GM21390 (cell line): ENCODE measurements around the gene PPIL1.

ENCODE experiments used
- ATAC-seq: cut with Tn5 transposase; IDR thresholded peaks from one replicate; pipeline ENCODE4 v1.9.1; 2021; ENCODE audit not compliant: unreplicated experiment

PPIL1 gene

DNA sequence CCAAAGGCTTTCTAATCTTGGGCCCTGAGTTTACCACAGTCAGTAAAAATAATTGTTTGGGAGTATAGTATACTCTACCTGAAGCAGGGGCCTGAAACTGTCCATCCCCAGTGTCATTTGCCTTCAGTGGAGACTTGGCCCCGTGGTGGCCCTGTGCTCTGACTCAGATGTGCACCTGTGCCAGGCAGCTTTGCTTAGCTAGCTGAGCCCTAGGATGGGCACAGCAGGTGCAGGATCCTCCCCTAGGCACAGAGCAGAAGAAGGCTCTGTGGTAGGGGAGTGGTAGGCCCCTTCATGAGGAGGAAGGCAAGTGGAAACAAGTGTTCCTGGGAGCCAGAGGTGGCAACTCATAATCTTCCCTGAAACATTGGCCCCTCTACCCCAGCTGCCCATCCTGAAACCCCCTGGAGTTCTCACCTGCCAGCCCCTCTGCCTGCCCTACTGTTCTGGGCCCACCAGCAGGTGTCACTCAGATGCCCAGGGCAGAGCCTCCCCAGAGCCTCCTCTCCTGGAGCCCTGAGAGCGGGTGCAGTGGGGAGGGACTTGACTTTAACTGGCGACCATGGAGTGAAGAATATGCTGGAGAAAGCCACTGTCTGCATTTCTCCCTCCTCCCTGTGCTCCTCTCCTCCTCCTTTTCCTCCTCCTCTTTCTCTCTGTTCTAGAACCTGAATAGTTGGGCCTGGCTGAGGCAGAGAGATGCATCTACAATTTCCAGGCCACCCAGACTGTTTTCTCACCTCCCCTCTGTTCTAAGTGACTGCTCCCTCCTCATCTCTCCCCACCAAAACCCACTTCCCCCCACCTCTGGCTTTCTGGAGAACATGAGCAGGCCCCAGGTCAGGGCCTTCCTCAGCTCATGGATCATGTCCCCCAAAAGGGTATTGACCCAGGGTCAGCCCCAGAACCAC, 38.2 kb downstream of the PPIL1 start:
- no peak for ATAC-seq

DNA sequence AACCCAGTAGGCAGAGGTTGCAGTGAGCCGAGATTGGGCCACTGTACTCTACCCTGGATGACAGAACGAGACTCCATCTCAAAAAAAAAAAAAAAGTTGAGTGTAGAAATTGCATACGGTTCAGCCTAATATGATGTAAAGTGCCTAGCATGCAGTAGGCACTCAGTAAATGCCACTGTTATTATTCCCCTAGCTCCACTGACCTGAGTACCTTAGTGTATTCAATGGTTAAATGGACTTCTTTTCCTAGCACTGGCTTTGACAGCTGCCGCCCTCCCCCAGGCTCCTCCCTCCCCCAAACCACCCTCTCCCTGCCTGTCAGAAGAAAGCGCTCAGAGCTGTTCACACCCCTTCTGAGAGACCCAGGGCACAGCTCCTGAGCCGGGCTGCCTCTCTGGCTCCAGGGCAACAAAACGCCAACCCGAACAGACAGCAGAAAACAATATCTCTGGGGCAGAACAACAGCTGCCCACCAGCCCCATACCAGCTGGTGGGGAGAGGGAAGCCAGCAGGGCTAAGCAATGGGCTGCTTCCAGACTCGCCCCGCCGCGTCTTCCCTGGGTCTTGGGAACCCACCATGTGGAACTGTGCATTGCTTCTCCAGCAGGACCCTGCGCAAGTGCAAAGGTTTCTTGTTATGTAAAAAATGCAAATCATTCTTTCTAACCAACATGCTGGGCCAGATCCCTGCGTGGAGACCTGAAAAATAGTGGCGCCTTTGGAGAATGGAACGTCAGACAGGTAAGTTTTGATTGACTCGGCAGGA, 39.8 kb downstream of the PPIL1 start:
- no peak for ATAC-seq

DNA sequence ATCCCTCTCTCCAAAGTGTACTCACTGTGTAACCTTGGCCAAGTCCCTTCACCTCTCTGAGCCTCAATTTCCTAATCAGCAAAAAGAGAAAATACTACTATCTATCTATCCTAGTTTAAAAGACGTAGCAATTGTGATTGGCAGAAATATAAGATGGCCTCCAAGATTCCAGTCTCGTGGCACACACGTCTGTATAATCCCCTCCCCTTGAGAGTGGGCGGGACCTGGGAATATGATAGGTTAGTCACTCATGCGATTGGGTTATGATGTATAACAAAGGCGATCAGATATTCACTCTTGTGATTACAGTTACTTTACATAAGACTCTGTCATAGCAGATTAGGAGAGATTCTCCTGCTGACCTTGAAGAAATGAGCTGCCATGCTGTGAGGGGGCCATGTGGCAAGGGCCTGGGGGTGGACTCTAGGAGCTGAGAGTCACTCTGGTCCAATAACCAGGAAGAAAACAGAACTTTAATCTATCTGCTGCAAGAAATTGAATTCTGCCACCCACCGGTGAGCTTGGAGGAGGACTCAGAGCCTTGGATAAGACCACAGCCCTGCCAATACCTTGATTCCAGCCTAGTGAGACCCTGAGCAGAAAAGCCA, 41.3 kb downstream of the PPIL1 start:
- no peak for ATAC-seq

DNA sequence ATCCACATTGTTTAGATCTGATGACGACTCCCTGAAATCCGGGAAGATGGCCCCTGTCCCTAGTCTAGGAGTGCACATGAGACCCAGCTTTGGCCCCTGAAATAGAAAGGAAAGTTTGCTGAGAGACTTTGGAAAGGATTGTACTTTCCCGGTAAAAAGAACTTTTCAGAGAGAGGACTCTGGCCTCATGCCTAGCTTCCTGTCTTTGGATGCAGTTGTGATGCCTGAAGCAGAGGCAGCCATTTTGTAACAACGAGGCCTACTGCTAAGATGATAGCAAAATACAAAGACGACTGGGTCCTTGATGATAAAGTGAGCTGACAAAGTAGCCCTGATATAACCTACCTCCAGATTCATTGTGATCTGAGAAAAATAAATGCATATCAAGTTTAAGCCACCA, 42.3 kb downstream of the PPIL1 start:
- no peak for ATAC-seq

DNA sequence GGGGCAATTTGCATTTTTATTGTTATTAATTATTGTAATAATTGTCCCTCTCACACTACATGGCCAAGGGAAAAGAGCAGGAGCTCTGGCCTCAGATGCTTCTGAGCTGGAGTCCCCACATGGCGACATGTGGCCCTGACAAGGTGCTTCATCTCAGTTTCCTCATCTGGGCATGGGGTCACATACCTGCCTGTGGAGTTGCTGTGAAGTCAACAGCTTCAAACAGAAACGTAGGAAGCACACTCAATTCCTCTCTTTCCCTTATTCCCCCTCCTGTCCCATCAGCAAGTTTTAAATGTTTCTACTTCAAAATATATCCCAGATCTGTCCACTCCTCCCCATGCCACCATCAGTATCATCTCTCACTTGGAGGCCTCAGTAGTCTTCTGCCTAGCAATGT, 44.0 kb downstream of the PPIL1 start:
- ATAC-seq, result no peak

DNA sequence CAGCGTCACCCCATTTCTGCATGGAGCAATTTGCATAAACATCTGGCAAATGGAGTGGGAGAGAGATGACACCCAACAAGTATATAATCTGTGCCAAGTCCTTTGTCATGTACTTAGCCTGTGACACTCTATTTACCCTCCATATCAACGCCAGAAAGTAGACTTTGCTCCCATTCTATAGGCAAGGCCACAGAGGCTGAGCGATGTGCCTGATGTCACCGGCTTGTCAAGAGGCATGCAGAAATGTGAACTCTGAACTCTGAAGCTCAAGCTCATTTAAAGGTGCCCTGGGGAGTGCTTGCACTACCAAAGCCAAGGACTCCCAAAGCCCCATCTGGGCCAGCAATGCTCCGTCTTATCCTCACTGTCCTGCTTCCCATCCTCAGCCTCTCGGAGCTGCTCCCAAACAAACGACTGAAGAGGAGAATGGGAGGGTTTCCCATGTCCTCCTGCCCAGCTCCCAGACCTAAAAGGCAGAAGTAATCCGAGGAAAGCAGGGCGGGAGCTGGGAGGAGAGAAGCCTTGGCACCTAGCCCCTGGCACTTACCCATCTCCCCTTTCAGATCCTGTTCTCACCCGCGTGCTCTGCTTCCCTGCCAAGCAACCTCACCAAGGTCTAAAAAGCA, 44.6 kb downstream of the PPIL1 start:
- ATAC-seq, result no peak

DNA sequence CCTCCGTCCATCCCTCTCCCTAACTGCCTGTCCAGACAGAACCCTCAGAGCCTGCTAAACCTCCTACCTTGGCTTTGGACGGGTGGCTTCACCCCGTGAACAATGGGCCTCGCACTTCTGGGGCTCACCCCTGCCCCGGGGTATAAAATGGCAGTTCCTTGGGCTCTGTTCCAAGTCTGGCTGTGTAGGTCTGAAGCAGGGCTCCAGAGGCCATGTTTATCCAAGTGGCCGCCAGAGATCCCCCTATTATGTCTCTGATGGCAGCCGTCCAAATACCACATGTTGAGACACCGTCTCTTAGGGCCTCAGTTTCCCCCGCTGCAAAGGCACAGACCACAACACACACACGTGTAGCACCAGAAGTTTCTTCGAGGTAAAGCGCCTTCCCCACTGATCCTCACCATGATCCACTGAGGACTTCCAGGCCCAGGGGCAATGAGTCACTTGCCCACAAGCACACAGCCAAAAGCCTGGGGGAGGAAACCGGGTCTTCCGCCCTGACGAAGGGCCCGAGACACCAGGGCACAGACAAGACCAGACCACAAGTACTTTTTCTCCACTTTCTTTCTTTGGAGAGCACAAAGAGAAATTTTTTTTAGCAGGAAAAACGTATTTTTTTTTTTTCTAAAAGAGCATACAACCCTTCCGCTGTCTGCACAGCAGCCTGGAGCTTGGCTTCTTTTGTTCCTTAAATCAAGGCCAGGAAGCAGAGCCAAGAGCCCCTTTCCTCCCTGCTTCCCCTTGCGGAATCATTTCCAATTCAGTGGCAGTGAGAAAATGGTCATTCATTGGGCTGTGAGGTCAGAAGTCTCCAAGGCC, 47.1 kb downstream of the PPIL1 start:
- ATAC-seq, result no peak

DNA sequence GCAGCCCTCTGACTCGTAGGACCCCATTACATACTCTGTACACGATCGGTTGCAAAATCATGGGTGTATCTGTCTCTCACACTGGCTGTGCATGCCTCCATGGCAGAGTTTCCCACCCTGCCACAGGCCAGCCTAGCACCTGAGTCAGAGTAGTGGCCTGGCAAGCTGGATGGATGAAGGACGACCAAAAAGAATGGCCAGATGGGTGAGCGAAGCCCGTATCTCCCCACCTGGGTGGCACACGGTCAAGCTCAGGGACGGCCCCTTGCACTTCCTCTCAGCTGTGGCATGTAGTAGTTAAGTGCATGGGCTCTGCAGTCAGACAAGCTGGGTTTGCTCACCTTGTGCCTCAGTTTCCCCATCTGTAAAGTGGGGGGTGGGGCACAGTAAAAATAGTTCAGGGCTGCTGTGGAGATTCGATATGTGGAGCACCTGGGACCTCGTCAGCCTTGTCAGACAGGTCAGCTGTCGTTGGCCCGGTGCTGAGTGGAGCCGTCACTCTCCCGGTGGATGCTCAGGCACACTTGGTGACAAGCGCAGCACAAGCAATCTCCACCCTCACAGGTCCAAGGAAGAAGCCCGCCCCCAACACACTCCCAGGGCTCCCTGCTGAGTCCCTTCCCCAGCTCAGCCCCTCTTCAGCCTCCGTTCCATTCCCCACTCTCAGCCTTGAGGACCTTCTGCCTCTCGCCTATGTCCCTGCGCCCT, 47.9 kb downstream of the PPIL1 start:
- ATAC-seq, result no peak

DNA sequence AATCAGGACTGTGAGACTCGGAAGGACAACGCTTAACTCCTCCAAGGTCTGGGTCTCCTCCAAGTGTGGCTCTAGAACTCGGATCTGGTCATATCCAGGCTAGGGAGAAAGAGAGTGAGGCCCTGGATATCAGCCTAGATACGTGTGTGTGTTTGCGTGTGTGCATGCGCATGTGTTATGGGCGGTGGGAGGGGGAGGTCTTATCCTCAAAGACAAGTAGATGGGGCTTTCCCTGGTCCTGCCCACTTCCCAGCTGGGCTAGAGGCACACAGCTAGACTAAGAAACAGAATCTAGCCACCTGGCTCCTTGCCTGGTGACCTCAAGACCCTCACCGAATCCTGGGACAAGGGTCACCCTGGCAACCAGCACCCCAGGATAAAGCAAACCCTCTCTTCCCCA, 48.6 kb downstream of the PPIL1 start:
- ATAC-seq, result no peak

DNA sequence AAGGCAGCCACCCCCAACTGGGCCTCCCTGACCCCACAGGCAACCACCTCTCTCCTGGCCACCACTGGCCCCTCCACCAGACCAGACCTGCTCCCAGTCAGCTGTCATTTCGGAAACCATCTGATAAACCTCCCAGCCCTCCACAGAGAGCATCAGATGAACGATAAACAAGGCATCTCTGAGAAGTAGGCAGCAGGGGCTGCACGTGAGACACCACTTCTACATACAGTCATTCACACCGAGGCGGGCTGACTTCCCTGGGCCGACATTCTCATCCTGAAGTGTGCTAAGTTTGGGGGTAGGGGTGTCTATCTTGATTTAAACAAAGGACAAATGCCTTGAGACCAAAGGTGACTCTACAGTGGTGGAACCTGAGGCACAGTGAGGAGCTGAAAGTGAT, 49.2 kb downstream of the PPIL1 start:
- ATAC-seq, result no peak

DNA sequence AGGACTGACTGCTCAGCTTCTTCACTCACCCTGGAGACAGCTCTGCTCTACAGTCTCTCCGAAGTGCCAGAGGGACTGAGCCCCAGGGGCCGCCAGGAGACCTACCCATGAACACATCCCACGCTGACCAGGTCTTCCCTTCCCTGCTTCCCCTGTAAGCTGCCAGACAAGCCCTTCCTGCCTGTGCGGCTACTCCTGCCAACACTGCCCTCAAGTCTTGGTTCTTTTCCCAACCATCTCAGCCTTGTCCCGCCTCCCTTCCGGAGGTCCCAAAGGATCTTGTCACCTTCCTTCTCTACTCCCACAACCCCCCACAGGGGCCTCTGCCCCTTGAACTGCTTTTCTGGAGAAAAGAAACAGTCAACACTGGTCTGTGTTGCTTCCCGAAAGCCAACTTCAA, 50.4 kb downstream of the PPIL1 start:
- no peak for ATAC-seq

DNA sequence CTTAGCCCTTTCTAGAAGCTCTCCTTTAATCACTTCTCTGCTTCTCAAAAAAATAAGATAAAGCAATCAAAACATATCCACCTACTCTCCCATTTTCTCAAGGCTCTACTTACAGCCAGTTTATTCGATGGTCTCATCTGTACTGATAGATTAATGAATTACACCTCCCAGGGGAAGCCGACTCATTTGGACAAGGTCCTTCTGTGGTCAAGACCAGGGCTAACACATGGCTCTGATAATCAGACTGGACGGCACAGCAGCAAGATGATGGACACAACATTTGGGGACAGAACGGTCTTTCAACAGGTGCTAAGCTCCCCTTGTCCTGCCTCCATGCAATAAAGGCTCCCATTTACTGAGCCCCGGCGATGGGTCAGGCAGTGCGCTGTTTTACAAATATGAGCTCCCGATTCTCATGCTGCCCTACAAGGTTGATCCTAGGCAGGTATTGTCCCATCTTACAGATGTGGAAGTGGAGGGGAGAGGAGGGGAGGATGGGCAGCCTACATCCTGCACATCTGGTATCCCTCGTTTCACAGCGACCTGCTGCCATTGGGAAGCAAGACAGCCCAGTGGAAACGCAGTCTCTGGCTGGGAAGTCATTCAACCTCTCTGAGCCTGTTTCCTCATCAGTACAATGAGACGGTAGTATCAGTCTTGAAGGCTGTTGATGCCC, 51.0 kb downstream of the PPIL1 start:
- ATAC-seq, result no peak

DNA sequence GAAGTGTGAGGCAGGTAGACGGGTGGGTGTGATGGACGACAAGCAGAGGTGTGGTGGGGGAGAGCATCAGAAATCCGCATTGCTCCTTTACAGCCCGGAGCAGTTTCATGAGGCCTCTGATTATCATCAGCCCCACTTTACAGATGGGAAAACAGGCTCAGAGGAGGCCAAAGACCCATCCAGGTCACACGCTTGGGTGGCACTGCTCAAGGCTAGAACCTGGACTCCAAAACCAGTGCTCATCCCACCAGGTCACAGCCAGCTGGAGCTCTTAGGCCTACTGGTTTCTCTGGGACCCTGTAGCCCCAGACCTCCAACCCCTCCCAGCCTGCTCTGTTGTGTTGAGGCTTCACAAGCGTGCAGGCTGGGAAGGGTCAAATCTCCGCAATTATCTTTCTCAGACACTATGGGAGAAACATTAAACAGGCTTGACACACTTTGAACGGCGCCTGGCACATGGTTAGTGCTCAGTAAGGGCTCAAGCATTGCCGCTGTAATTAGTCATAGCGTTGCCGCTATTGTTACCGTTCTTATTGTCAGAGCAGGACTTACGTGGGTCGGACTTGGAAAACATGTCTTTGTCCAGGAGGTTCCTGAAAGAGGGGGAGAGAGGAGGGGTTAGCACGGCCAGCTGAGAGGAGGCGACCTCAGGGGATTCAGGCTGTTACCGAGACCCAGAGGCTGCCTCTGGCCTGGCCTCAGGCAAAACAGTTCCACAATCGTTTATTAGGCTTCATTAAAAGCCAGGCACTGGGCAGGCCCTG, 51.9 kb downstream of the PPIL1 start:
- ATAC-seq, result no peak

DNA sequence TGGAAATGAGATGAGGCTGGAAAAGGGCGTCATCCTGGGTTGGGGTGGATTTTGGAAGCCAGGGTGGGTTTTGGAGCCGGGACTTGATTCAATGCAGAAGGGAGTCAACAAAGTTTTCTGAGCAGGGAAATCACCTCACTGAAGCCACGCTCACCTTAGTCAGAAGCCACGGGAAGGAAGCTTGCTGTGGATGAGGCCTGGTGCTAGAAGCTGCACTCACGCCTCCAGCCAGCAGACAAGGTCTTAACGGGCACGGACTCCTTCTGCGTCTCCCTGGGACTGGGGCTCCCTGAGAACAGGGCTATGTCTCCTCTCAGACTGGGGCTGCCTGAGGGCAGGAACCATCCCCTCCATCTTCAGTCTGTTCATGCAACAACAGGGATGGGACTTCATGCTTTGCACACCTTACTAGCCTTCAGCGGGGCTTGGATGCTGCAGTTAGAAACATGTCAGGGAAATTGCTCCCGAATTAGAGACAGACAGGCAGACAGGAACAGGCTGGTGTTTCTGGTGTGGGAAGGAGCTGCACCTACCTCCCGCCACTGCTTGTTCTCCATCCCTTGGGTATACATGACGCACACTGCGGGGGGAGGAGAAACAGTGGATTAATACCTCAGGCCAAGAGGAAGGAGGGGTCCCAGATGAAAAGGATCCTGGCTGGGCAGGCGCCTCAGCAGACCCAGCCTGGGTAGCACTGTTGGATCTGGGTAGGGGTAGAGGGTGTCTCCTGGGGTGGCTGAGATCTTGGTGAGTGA, 52.8 kb downstream of the PPIL1 start:
- no peak for ATAC-seq

DNA sequence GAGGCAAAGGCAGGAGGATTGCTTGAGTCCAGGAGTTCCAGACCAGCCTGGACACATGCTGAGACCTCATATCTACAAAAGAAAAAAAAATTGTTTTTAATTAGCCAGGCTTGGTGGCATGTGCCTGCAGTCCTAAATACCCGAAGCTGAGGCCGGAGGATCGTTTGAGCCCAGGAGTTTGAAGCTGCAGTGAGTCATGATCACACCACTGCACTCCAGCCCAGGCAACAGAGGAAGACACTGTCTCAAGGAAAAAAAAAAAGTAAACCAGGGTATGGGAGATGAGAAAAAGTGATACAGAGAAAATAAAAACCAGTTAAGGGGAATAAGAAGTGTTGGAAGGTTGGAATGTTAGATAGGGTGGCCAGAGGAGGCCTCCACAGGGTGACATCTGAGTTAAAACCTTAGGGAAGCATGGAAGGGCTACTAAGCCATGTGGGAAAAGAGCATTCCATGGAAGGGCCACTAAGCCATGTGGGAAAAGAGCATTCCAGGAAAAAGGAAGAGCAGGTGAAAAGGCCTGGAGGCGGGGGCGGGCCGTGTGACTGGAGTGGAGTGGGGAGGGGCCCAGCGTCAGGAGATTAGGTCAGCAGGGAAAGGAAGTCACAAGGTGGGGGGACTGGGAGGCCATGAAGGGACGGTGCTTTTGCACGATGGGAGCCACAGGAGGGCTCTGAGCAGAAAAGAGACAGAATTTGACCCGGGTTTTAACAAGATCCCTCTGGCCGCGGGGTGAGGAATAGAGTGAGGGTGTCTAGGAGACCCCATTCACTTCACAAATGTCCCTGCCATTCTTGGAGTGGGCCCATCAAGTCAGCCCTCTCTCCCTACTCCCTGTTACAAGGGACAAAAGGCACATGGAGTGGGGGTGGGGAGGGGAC, 53.7 kb downstream of the PPIL1 start:
- no peak for ATAC-seq

DNA sequence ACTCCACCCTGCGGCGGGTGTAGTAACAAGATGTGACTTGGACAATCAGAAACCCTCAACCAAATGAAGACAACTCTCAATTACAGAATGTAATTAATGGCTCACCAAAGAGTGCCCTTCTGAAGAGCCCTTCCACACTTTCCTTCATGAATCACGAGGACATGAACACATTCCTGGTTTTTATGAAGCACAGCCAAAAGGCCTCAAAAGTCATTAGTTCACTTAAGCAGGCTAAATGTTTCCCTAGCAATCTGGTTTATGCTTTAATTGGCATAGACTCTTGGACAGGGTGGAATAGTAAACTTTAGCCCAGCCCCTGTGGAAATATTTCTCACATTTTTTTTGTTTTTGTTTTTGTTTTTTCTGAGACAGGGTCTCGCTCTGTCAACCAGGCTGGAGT, 55.8 kb downstream of the PPIL1 start:
- no peak for ATAC-seq

DNA sequence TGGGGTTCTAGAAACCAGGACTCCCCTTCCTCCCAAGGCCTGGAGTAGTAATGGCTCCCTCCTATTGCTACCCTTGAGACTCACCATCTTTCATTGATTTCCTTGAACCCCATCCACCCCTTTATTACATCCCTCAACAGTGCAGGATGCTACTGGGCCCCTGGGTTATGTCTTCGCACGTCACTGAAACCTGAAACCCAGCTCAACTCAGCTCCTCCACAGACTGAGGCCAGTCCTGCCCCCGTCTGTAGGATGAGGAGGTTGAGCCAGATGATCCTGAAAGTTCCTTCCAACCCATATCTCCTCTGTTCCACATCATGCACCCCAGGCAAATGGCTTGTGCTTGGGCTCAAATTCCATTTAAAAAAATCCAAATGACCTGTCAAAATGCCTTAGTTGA, 56.8 kb downstream of the PPIL1 start:
- no peak for ATAC-seq
